Prostate gland (tissue), 2 donors: ENCODE data around the gene RIN2. TPM values are rescaled to one million over a fixed set of nuclear protein-coding genes. Genes with fewer than 3 reads are reported as not detected.
A peak's percentile ranks its signal among the peaks of the same experiment; 100 is the strongest.

Experiments used
- DNase-seq: peaks from one replicate; pipeline ENCODE4 v3.0.0-alpha.2; 2019; ENCODE audit warnings: low spot score
- H3K27ac ChIP-seq, 2 donors: fragments of 200-600 bp; sonication (generic); 2 replicates each; pipeline ENCODE4 v1.5.1; 2017 to 2019
- H3K27me3 ChIP-seq: fragments of 200-600 bp; sonication (generic); replicated peaks from 2 replicates; pipeline ENCODE4 v1.5.1; 2019; ENCODE audit not compliant: insufficient read depth
- H3K36me3 ChIP-seq, 2 donors: fragments of 200-600 bp; sonication (generic); 1 replicate in 1 of 2; 2 replicates in 1 of 2; pipeline versions ENCODE4 v1.5.1 to v1.8.1; 2017 to 2019
- H3K4me1 ChIP-seq: fragments of 200-600 bp; sonication (generic); replicated peaks from 2 replicates; pipeline ENCODE4 v1.5.1; 2019
- H3K4me3 ChIP-seq, 2 donors: fragments of 200-600 bp; sonication (generic); 2 replicates each; pipeline ENCODE4 v1.5.1; 2017 to 2019
- H3K9me3 ChIP-seq: fragments of 200-600 bp; sonication (generic); 2 replicates; pipeline ENCODE4 v1.5.1; 2017
- POLR2A ChIP-seq: fragments of 450-650 bp; IDR thresholded peaks from one replicate; pipeline ENCODE4 v1.6.1; 2016; ENCODE audit warnings: antibody characterized with exemption, mild to moderate bottlenecking
- POLR2AphosphoS5 ChIP-seq: sonication (generic); formaldehyde crosslinking; IDR thresholded peaks from one replicate; pipeline ENCODE4 v1.6.1; 2017; ENCODE audit warnings: antibody characterized with exemption
- WGBS: methylation state at CpG from one replicate; pipeline ENCODE4 v1.1.5; 2018; 5-methylcytosine and 5-hydroxymethylcytosine counted together
- intact Hi-C: fragments of 100-400 bp; cut with DNase I; formaldehyde crosslinking; loops from one replicate; pipeline ENCODE4 v1.14.2; 2022
- total RNA-seq, 2 donors: library from RNA; depleted of rRNA; stranded (reverse); fragments of >200 nt; gene quantifications; one replicate each; pipeline ENCODE4 v1.1.0, GENCODE V29; 2016
- TF ChIP-seq, protein P1 (sequence below), 4 experiments: fragments of 200-600 bp in 2 of 4; fragments of 450-650 bp in 2 of 4; sonication (generic) in 2 of 4; IDR thresholded peaks; 1 replicate in 3 of 4; 2 replicates in 1 of 4; pipeline ENCODE4 v1.5.1; 2016 to 2019; ENCODE audit warnings: antibody characterized with exemption in 4 of 4, mild to moderate bottlenecking in 2 of 4, moderate library complexity in 2 of 4

Gene RIN2
- total RNA-seq, 2 donors from 2014 or later = 50.4 to 77.9 TPM

DNA sequence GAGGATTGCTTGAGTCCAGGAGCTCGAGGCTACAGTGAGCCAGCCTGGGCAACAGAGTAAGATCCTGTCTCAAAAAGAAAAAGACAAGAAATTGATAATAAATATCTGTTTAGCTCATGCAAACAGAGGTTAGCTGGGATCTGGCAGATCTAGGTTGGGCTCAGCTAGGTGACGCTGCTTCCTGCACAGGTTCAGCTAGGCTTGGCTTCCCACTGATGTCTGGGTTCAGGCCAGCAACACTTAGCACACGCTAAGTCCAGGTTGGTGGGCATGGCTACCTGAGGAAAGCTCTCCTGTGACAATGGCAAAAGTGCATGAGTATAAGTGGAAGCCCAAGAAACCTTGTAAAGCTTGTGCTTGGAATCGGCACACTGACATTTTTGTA is 48.7 kb downstream of the RIN2 start:
- intact Hi-C loops = no loop called here
- WGBS = 39% methylated on average over 4 of the region's 4 CpGs
- no peaks in the 10 kb centered on the region for H3K27me3 ChIP-seq
- no peaks in the 10 kb centered on the region for H3K36me3 ChIP-seq
- no peak overlapping the region for H3K4me3 ChIP-seq
- TF ChIP-seq, protein P1, sequence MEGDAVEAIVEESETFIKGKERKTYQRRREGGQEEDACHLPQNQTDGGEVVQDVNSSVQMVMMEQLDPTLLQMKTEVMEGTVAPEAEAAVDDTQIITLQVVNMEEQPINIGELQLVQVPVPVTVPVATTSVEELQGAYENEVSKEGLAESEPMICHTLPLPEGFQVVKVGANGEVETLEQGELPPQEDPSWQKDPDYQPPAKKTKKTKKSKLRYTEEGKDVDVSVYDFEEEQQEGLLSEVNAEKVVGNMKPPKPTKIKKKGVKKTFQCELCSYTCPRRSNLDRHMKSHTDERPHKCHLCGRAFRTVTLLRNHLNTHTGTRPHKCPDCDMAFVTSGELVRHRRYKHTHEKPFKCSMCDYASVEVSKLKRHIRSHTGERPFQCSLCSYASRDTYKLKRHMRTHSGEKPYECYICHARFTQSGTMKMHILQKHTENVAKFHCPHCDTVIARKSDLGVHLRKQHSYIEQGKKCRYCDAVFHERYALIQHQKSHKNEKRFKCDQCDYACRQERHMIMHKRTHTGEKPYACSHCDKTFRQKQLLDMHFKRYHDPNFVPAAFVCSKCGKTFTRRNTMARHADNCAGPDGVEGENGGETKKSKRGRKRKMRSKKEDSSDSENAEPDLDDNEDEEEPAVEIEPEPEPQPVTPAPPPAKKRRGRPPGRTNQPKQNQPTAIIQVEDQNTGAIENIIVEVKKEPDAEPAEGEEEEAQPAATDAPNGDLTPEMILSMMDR (IDR thresholded peaks at IDR 0.05) = peak in 2 of 4 experiments; percentile 12 to 23
- no peak for TF ChIP-seq POLR2A
- H3K27ac ChIP-seq = no peak overlapping the region
- H3K4me1 ChIP-seq = peaks cover 6% of the 10 kb centered on the region
- DNase-seq = no peak
- no peaks in the 10 kb centered on the region for H3K9me3 ChIP-seq

DNA sequence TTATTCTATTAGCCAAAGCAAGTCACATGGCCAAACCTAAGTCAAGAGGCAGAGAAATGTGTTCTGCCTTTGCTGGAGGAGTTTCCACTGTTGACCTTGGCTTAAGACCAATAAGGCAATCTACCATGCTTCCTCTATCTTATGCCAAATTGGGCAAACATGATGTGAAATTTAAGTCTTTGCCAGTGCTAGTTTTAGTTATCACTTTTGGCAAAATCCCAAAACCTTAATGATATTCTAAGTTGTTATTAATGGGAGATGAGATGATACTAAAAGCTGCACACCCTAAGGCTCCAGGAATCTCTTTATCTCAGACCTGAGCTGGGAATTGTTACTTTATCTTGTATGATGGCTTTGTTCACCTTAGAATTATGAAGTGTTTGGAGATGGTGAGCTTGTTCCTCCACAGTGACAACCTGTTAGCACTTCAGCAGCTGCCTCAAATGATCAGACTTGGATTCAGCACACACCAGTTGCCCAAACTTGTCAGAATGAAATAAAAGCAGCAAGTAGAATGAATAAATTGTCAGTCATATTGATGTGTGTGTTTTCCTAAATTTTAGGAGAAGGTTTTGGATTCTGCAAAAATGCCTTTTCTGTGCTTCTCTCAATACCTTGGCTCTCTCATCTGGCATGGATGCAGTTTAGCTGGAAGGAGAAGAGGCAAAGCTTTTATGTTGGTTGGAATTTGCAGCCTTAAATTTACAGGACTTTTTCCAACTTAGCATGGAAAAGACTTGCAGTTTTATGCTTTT is 49.3 kb downstream of the RIN2 start:
- TF ChIP-seq POLR2AphosphoS5 (peak; percentile 63), POLR2A (no peak)
- TF ChIP-seq, protein P1 (IDR thresholded peaks at IDR 0.05) = peak in 1 of 4 experiments; percentile 1
- peak; percentile 49 for DNase-seq
- Histone ChIP-seq H3K4me3 (no peak overlapping the region), H3K4me1 (peaks cover 6% of the 10 kb centered on the region), H3K36me3 (no peaks in the 10 kb centered on the region), H3K27me3 (no peaks in the 10 kb centered on the region), H3K27ac (no peak overlapping the region), H3K9me3 (no peaks in the 10 kb centered on the region)
- intact Hi-C loops = no loop called here
